Erythroblast (primary cell): ENCODE data around the gene COL2A1.
"Not testable (repeated sequence)": the region's sequence is repeated elsewhere in the genome, so short reads cannot be mapped to it uniquely, and the experiment has no call there.

Experiments
- DNase-seq, 2 experiments: peaks; one replicate each; lab custom pipeline; 2025; lab: John Stamatoyannopoulos, UW
- GATA1 ChIP-seq: IDR thresholded peaks from 2 replicates; pipeline ENCODE4 v1.6.1; 2011; ENCODE audit warnings: low read depth, mild to moderate bottlenecking, control low read depth, low read length, moderate library complexity
- POLR2A ChIP-seq: IDR thresholded peaks from 2 replicates; pipeline ENCODE4 v1.6.1; 2011; ENCODE audit warnings: mild to moderate bottlenecking, low read length

The COL2A1 gene

DNA sequence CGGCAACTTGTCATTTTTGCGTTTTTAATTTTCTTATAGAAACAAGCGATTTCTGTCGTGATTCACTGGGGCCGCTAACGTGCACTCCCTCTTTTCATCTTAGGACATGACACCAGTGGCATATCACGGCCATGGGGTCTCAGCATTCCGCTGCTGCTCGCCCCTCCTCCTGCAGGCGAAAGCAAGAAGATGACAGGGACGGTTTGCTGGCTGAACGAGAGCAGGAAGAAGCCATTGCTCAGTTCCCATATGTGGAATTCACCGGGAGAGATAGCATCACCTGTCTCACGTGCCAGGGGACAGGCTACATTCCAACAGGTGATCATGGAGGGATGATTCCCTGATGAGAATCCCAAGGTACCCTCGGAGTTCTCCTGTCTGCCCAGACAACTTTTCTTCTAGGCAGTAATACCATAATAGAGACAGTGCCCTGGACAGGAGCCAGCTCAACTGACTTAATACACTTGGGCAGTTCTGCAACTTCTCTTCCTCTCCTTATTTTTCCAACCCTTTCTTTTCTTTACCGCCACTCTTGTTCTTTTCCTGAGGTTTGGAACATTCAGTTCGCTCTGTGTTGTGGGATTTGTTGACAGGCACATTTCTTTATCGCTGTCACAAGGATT lies 40.1 kb downstream of the COL2A1 start:
- peak; percentile 34 to 46 for DNase-seq
- no peak for TF ChIP-seq POLR2A
- TF ChIP-seq GATA1 = no peak

DNA sequence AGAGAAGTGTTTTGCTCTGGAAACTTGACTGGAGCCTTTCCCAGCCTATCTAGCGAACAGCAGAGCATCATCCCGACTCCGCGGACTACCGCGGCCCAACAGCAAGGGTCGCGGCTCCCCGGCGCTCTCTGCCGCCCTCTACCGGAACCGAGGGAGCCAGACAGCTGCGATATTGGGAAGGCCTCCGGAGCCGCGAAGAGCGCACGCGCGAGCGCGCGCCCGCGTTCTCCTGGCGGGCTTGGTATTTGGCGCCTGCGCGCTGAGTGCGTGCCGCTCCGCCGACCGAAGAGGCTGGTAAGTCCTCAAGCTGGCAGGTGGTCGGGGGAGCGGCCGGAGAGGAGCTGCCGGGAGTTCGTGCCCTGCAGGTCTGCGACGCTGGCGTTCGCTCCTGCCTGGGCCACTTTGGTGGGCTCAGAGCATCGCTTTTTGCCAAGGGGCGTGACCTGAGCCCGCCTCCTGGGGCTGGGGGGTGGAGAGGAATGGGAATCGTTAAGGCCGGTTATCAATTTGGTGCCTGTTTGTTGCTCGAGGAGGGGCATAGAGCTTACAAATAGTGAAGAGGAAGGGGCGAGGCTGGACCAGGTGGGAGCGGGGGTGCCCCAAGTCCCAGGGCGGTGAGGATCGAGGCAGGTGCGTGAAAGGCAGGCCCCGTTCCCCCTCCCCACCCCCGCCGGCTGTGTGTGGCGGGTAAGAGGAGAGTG lies 40.8 kb downstream of the COL2A1 start, which contains the start of gene TMEM106C:
Gene TMEM106C (plus strand): TSS at position 257 of the 701 bp plus-strand sequence. CDS start 641 bp downstream, outside the sequence.
- DNase-seq = peak; percentile 93 to 96
- peak; percentile 34 for TF ChIP-seq POLR2A
- no peak for TF ChIP-seq GATA1

DNA sequence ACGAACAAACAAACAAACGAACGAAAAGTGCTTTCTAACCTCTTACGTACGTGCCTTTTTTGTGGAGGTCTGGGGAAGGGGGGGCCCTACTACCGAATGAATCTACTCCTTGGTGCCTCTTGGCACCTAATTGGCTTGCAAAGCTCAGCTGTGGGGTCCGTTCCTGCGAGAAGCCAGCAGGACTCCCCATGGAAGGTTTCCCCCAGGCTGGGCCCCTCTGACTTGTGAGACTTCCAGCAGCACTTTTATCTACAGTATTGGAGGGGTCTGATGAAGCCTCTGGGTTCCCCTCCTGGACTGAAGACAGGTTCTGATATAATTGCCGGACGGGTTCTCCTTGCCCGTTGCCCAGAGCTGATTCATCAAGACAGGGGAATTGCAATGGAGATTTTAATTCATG lies 42.1 kb downstream of the COL2A1 start:
- DNase-seq = no peak
- TF ChIP-seq POLR2A = no peak
- TF ChIP-seq GATA1 = no peak

DNA sequence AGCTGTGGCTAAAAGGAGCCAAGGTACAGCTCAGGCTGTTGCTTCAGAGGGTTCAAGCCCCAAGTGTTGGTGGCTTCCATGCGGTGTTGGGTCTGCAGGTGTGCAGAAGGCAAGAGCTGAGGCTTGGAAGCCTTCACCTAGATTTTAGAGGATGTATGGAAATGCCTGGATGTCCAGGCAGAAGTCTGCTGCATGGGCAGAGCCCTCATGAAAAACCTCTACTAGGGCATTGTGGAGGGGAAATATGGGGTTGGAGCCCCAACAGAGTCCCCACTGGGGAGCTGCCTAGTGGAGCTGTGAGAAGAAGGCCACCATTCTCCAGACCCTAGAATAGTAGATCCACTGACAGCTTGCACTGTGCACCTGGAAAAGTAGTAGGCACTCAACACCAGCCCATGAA lies 46.6 kb downstream of the COL2A1 start:
- not testable (repeated sequence) for DNase-seq

DNA sequence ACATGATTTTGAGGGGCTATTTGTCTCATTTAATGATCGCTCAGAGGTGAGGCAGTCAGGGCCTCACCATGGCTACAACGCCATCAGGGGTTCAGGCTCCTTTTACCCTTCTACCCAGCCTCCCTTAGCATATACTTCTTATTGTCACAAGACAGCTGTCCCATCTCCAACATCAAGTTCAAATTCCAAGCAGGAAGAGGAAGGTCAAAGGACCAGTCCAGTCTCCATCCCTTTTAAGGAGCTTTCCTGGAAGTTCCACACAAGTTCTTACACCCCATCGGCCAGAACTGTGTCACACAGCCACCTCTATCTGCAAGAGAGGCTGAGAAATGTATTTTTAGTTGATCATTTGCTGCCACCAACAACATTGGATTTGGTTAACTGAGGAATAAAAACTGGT lies 49.2 kb downstream of the COL2A1 start:
- TF ChIP-seq GATA1 (no peak), POLR2A (no peak)
- no peak for DNase-seq

DNA sequence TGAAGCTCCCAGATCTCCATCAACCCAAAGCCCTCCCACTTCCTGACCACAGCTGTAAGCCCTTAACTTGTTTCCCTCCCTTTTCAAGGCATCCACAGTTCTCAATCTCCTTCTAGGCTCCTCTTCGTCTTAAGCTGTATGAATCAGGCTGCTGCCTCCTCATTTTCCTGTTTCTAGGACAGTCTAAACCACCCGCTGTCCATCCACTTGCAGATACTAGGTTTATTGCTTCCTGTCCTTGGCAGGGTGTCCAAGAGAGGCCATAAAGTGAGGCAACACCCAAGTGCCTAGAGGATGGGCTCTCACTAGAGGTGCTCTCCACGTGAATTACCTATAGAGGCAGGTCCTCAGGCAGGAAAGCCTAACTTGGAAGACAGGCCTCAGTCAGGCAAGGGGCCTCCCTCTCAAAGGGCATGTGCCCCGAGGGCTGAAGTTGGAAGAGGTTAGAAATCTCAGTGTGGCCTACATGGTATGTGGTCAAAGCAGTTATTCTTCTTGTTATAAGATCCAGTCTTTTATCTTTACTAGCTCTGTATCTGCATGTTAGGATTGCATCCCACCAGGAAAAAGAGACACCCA lies 49.7 kb downstream of the COL2A1 start:
- DNase-seq = no peak
- TF ChIP-seq POLR2A (no peak), GATA1 (no peak)

DNA sequence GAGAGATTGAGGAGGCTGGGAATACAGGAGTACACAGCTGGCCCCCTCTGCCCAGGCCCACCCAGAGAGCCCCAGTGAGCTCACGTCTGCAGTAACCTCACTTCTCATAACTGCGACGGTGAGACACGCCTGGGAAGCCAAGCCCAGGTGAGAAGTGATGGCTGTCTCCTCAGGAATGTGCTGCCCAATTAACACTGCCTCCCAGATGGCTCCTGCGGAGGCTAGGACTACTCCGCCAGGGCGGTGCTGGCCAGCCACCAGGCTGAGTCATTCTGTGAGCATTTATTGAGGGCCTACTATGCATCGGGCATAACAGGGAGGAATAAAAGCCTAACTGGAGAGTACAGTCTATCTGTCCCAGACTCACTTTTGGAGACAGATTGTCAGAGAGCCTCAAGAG lies 50.2 kb downstream of the COL2A1 start:
- TF ChIP-seq GATA1 (no peak), POLR2A (no peak)
- no peak for DNase-seq

DNA sequence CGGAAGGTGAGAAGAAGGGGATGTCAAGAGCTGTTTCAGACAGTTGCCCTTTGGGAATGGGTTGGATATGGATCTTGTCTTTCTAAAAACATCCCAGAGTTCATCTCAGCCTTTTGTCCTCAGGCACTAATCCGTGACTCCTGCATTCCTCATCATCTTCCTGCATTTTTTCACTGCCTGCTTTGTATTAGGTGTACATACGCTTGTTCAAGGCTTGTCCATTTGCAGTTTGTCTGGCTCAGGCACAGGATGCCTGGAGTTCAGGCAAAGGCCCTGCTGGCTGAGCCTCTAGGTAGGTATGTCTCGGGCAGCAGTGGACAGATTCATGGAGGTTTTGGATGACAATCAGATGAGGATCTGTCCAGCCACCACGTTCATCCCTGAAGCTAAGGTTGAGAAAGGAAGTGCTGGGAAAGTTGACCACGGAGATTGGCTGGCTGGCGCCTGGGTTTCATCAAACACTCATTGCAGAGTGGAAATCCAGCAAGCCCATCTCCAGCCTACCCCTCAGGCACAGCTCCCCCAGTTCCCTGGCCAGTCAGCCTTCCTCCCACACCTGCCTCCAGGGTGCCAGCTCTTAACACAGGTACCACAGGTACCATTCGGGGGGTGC lies 53.3 kb downstream of the COL2A1 start:
- TF ChIP-seq POLR2A (no peak), GATA1 (no peak)
- no peak for DNase-seq

DNA sequence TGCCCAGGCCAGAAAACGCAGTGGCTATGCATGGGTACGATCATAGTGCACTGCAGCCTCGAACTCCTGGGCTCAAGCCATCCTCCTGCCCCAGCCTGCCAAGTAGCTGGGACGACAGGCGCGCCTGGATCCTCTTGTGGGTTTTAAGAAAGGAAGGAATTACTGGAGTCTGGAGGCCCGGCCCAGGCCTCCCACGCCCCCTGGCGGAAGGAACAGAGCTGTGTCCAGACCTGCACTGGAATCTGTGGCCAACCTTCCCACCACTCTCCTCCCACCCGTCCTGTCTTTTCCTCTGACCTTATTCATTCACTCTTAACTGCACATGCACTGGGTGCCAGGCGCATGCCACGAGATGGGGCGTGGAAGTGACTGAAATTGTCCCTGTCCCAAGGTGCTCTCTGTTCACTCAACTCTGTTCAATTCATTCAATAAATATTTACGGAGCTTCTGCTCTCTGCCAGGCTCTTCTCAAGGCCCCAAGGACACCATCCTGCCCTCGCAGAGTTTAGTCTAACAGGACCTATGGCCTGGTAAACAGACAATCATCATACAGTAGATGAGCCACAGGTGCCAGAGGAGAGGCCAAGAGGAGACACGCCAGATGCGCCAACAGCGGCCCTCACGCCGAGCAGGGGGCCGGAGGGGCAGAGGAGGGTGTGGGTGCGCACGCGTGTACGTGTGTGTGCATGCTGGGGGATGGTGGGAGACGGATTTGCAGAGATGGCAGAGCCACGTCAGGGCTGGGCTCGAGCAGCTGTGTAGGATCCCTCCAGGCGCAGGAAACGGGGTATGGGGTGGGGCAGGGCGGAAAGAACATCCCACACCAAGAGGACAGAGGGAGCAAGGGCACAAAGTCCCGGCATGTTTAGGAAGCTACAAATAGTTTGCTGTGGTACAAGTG lies 54.6 kb downstream of the COL2A1 start:
- DNase-seq = peak; percentile 53 to 76
- TF ChIP-seq GATA1 (no peak), POLR2A (no peak)

DNA sequence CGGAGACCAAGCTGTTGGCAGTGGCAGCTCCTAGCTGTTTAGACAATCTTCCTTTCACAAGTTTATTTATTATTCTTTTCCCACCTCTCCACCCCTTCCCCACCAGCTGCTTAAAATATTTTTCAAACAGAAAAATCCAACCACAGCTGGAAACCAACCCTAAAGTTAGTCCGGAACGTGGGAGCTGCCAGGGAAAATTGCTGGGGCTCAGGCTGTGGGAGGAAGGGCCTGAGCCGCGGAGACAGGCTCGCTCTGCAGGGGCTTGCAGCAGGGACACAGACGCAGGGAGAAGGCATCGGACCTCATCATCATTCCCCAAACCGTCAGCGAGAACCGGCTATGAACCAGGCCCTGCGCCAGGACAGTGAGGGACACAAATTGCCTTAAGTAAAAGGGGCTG lies 56.9 kb downstream of the COL2A1 start:
- no peak for DNase-seq
- no peak for TF ChIP-seq POLR2A
- TF ChIP-seq GATA1 = no peak

DNA sequence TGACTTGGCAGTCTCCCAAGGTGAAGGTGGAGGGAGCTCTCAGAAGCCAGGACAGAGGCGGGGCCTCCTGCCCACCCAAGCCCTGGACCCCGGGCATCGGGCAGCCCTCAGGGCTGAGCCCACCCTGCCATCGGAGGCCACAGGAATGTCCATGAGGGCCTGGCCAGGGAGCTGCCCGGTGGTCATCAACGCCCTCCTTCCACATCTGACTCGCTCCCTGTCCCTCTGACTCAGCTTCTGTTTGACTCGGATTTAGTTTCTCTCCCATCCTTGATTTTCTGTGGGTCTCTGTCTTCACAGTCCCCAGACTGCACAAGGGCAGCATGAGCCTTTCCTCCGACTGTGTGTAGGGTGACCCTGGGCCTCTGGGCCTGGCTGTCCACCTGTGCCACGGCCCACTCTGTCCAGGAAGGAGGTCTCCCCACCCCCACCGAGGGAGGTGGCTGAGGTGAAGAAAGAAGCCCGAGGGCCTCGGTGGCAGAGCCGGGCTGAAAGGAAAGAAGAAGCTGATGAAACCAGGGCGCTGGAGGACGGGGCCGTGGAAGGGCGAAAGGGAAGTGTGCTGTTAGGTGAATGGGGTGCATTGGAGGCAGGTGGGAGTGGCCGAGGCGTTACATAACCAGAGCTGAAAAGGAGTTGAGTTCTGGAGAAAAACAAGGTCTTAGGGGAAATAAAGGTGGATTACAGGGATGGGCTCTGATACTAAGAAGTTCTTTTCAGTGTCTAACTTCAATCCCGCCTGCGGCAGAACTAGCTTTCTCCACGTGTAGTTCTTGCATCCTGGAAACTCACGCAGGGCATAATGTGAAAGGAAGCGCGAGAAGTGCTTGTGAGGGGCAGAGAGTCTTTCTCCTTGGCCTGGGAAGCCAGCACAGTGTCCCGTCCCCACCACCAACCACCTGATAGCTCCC lies 57.6 kb downstream of the COL2A1 start:
- DNase-seq = no peak
- TF ChIP-seq POLR2A (no peak), GATA1 (no peak)

DNA sequence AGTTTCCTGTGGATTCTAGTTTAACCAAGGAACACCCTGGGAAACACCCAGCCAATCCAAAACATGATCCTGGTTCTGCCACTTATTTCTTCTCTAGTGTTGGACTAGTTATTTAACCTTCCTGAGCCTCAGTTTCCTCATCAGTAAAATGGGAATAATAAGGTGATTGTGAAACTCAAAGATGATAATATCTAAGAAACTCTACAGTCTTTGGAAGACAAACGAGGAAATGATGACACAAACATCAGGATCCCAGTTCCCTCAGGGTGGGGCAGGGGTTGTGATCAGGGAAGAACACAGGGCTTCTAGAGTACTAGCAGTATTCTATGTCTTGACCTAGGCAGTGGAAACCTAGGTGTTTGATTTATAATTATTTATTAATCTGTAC lies 58.9 kb downstream of the COL2A1 start:
- DNase-seq = no peak
- TF ChIP-seq POLR2A (no peak), GATA1 (no peak)

DNA sequence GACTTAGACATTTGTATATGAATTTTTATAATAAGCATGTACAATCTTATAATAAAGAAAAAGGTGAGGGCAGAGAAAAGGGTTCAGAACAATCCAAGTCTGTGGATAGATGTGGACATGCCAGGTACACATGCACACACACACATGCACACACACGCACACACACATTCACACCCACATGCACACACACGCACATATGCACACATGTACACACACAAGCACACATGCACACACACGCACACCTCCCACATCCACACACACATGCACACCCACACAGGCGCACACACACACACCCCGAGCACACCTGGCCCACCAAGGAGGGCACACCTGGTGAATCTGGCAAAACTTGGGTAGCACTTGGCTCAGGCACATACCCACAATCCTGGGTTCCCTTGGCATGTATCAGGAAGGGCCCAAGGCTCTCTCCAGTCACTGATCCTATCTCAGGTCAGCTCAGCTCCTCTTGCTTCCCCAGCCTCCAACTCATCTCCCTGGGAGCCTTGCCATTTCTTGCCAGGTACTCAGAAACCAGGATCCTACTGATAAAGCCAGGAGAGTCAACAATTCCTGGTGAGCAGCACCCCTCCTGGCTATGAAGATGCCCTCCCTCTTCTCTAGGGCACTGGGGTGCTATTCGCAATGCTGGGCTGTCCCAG lies 59.5 kb downstream of the COL2A1 start:
- no peak for DNase-seq
- no peak for TF ChIP-seq GATA1
- TF ChIP-seq POLR2A = no peak
